ENCODE results near the gene EID2B. TPM values are rescaled to one million over a fixed set of nuclear protein-coding genes. Genes with fewer than 3 reads are reported as not detected.

Gene EID2B
- total and polyA plus RNA-seq, 10 of the 15 experiments (the other 5 are each of a cell fraction or from before 2014, with no cell fraction given): 2.9 to 10.1 (median 5.0) TPM

DNA sequence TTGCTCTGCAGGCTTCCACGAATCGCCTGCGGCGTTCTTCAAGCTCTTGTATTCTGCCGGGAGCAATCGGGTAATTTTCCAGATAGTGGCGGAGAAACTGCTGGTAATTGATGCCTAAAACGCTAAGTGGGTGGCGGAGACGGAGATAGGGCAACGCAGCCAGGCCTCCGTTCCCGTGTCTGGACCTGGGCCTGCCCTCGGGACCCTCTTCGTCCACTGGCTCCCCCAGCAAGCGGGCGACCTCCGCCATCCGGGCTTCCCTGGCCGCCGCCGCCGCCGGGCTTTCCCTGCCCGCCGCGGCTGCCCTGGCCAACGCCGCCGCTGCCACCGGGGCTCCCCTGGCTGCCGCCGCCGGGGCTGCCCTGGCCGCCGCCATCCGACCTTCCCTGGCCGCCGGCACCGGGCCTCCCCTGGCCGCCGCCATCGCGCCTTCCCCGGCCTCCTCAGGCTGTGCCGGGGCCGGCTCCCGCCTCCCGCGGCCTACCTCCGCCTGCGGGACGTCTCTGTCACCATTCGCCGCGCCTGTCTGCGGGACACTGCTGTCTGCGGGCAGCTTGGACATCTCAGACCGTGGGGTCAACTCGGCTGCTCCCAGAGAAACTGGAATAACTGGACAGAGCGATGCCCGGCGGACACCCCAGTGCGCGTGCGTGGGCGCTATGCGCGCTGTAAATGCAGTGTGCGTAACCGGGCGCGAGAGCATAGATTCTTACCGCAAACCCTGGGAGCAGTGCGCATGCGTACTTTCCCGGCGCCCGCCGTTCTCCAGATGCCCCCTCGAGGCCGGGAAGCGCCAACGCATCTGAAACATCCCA, 7.1 kb upstream of the EID2B start, which contains the start of gene EID2 (continued):
- TF ChIP-seq E2F4 (IDR thresholded peaks at IDR 0.05; ENCODE audit: low read depth, low read length) (peak; percentile 39; the same call in 1 of the 2 replicates), ZBTB11 (CRISPR knock-in tag; IDR thresholded peaks at IDR 0.05) (no peak), SMAD5 (IDR thresholded peaks at IDR 0.05; ENCODE audit: low read depth) (no peak), SUZ12 (IDR thresholded peaks at IDR 0.05; ENCODE audit: unreplicated experiment) (no peak), TAF1 (IDR thresholded peaks at IDR 0.05; ENCODE audit: borderline replicate concordance, low read depth, low read length) (0 out of 2 replicates have a peak, but pooled peaks have one; percentile 32), WRNIP1 (IDR thresholded peaks at IDR 0.05; ENCODE audit: borderline replicate concordance, low read depth, low read length) (no peak), NFYA (IDR thresholded peaks at IDR 0.05; ENCODE audit: borderline replicate concordance, low read depth, low read length) (no peak), HCFC1 (IDR thresholded peaks at IDR 0.05; ENCODE audit: low read length) (no peak), ZZZ3 (IDR thresholded peaks at IDR 0.05; ENCODE audit: control insufficient read depth, insufficient read length, low read depth) (no peak), RBBP5 (conservative IDR thresholded peaks at IDR 0.05) (no peak), POLR2AphosphoS5 (IDR thresholded peaks at IDR 0.05; ENCODE audit: low read length) (peak; percentile 64; the same call in 1 of the 2 replicates), PAX8 (IDR thresholded peaks at IDR 0.05) (no peak), NFIC (IDR thresholded peaks at IDR 0.05; ENCODE audit: low read depth, low read length) (no peak), ZNF622 (IDR thresholded peaks at IDR 0.05) (no peak), CHD2 (IDR thresholded peaks at IDR 0.05; ENCODE audit: borderline replicate concordance, low read depth, low read length) (no peak), NBN (IDR thresholded peaks at IDR 0.05) (0 out of 2 replicates have a peak, but pooled peaks have one; percentile 40), E2F8 (IDR thresholded peaks at IDR 0.05; ENCODE audit: low read depth, partially characterized antibody) (no peak)
- TF ChIP-seq, protein P1, sequence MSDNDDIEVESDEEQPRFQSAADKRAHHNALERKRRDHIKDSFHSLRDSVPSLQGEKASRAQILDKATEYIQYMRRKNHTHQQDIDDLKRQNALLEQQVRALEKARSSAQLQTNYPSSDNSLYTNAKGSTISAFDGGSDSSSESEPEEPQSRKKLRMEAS (IDR thresholded peaks at IDR 0.05; ENCODE audit: low read depth, low read length): 0 out of 2 replicates have a peak, but pooled peaks have one; percentile 15
- TF ChIP-seq, protein P2, sequence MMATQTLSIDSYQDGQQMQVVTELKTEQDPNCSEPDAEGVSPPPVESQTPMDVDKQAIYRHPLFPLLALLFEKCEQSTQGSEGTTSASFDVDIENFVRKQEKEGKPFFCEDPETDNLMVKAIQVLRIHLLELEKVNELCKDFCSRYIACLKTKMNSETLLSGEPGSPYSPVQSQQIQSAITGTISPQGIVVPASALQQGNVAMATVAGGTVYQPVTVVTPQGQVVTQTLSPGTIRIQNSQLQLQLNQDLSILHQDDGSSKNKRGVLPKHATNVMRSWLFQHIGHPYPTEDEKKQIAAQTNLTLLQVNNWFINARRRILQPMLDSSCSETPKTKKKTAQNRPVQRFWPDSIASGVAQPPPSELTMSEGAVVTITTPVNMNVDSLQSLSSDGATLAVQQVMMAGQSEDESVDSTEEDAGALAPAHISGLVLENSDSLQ (IDR thresholded peaks at IDR 0.05): 0 out of 2 replicates have a peak, but pooled peaks have one; percentile 20
- TF ChIP-seq, protein P3, sequence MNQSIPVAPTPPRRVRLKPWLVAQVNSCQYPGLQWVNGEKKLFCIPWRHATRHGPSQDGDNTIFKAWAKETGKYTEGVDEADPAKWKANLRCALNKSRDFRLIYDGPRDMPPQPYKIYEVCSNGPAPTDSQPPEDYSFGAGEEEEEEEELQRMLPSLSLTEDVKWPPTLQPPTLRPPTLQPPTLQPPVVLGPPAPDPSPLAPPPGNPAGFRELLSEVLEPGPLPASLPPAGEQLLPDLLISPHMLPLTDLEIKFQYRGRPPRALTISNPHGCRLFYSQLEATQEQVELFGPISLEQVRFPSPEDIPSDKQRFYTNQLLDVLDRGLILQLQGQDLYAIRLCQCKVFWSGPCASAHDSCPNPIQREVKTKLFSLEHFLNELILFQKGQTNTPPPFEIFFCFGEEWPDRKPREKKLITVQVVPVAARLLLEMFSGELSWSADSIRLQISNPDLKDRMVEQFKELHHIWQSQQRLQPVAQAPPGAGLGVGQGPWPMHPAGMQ (IDR thresholded peaks at IDR 0.05; ENCODE audit: borderline replicate concordance): no peak
